Neural progenitor cell (in vitro differentiated cells): Measurements from ENCODE around the gene CD37. TPM values are rescaled to one million over a fixed set of nuclear protein-coding genes. Genes with fewer than 3 reads are reported as not detected.
"Not testable (repeated sequence)": the region's sequence is repeated elsewhere in the genome, so short reads cannot be mapped to it uniquely, and the experiment has no call there.

Experiments
- DNase-seq: peaks from one replicate; pipeline ENCODE4 v3.0.0-alpha.2; 2016; ENCODE audit warnings: low spot score
- H2AFZ ChIP-seq: fragments of 200-600 bp; sonication (generic); replicated peaks from 2 replicates; pipeline ENCODE4 v1.6.1; 2016; ENCODE audit warnings: antibody characterized with exemption
- H3F3A ChIP-seq: fragments of 200-600 bp; sonication (generic); 2 replicates; pipeline ENCODE4 v1.6.1; 2016; ENCODE audit warnings: antibody characterized with exemption, low read depth
- H3K27ac ChIP-seq: fragments of 200-600 bp; sonication (generic); 2 replicates; pipeline ENCODE4 v1.5.1; 2016; ENCODE audit warnings: mild to moderate bottlenecking
- H3K27me3 ChIP-seq: fragments of 200-600 bp; sonication (generic); 2 replicates; pipeline ENCODE4 v1.6.1; 2016; ENCODE audit warnings: mild to moderate bottlenecking, moderate library complexity
- H3K36me3 ChIP-seq: fragments of 200-600 bp; sonication (generic); 2 replicates; pipeline ENCODE4 v1.5.1; 2016
- H3K4me1 ChIP-seq: fragments of 200-600 bp; sonication (generic); 2 replicates; pipeline ENCODE4 v1.6.1; 2016; ENCODE audit warnings: mixed run types
- H3K4me2 ChIP-seq: fragments of 200-600 bp; sonication (generic); 2 replicates; pipeline ENCODE4 v1.6.1; 2016
- H3K4me3 ChIP-seq: fragments of 200-600 bp; sonication (generic); 2 replicates; pipeline ENCODE4 v1.5.1; 2016
- H3K79me2 ChIP-seq: fragments of 200-600 bp; sonication (generic); 2 replicates; pipeline ENCODE4 v1.6.1; 2016; ENCODE audit warnings: low read depth
- H3K9ac ChIP-seq: fragments of 200-600 bp; sonication (generic); 2 replicates; pipeline ENCODE4 v1.6.1; 2016
- H3K9me3 ChIP-seq: fragments of 200-600 bp; sonication (generic); 2 replicates; pipeline ENCODE4 v1.5.1; 2016; ENCODE audit warnings: low read depth
- H4K20me1 ChIP-seq: fragments of 200-600 bp; sonication (generic); 2 replicates; pipeline ENCODE4 v1.6.1; 2016; ENCODE audit warnings: low read depth
- H3K27ac Mint-ChIP-seq: 3 replicates; pipeline ENCODE4 v1.8.0; 2021; ENCODE audit warnings: mixed read lengths
- H3K27me3 Mint-ChIP-seq: 2 replicates; pipeline ENCODE4 v1.8.0; 2022; ENCODE audit warnings: low read depth, mild to moderate bottlenecking, inconsistent platforms, moderate library complexity, mixed read lengths; ENCODE audit not compliant: insufficient read depth
- H3K36me3 Mint-ChIP-seq: 3 replicates; pipeline ENCODE4 v1.8.0; 2021; ENCODE audit warnings: mixed read lengths
- H3K4me1 Mint-ChIP-seq: 3 replicates; pipeline ENCODE4 v1.8.0; 2021; ENCODE audit warnings: mixed read lengths
- H3K4me3 Mint-ChIP-seq: 3 replicates; pipeline ENCODE4 v1.8.0; 2021; ENCODE audit warnings: mild to moderate bottlenecking, moderate library complexity, mixed read lengths
- H3K9me3 Mint-ChIP-seq: 3 replicates; pipeline ENCODE4 v1.8.0; 2020; ENCODE audit warnings: mixed read lengths
- EZH2 ChIP-seq: fragments of 200-600 bp; sonication (generic); IDR thresholded peaks from 2 replicates; pipeline ENCODE4 v1.6.1; 2017; ENCODE audit warnings: antibody characterized with exemption, mild to moderate bottlenecking, moderate library complexity
- EZH2phosphoT487 ChIP-seq: fragments of 200-600 bp; sonication (generic); IDR thresholded peaks from 2 replicates; pipeline ENCODE4 v1.6.1; 2017; ENCODE audit warnings: antibody characterized with exemption
- total RNA-seq: library from RNA; depleted of rRNA; stranded (reverse); fragments of >200 nt; gene quantifications from 2 replicates; pipeline ENCODE4 v1.2.3, GENCODE V29; 2015; ENCODE audit warnings: low replicate concordance
- TF ChIP-seq, protein P1 (sequence below): fragments of 200-600 bp; sonication (generic); IDR thresholded peaks from 2 replicates; pipeline ENCODE4 v1.5.1; 2017; ENCODE audit warnings: antibody characterized with exemption, mild to moderate bottlenecking

The CD37 gene
- total RNA-seq, 1 donor from 2014 or later, result not detected

DNA sequence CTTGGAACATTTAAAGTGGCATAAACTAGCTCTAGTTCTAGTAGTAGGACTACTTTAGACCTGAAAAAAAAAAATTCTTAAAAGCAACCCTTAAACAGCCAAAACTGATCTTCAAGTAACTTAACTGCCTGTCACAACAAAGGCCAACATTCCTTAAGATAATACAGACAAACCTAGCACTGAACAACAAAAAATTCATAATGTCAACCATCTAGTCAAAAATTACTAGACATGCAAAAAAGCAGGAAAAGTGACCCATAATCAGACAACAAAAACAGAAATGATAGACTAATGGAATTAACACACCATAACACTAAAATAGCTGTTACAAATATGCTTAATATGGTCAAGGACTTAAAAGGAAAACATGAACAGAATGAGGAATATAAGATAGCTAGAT lies 16.9 kb upstream of the CD37 start:
- H3K4me1 Mint-ChIP-seq, result peaks cover 7% of the 10 kb centered on the region
- H3K27ac ChIP-seq, result no peak overlapping the region
- H2AFZ ChIP-seq, result no peak overlapping the region
- peaks cover 42% of the 10 kb centered on the region for H3K9me3 Mint-ChIP-seq
- H3K27ac Mint-ChIP-seq, result no peak overlapping the region
- no peak overlapping the region for H3K4me2 ChIP-seq
- peaks cover 8% of the 10 kb centered on the region for H3K36me3 ChIP-seq
- peaks cover 49% of the 10 kb centered on the region for H3K36me3 Mint-ChIP-seq
- H3K79me2 ChIP-seq, result no peaks in the 10 kb centered on the region
- H3K9me3 ChIP-seq, result no peaks in the 10 kb centered on the region
- H3K9ac ChIP-seq, result no peak overlapping the region
- H3K4me3 ChIP-seq, result no peak overlapping the region
- H3F3A ChIP-seq, result no peaks in the 10 kb centered on the region
- no peak overlapping the region for H3K4me3 Mint-ChIP-seq
- TF ChIP-seq EZH2phosphoT487 (no peak), EZH2 (no peak)
- TF ChIP-seq, protein P1, sequence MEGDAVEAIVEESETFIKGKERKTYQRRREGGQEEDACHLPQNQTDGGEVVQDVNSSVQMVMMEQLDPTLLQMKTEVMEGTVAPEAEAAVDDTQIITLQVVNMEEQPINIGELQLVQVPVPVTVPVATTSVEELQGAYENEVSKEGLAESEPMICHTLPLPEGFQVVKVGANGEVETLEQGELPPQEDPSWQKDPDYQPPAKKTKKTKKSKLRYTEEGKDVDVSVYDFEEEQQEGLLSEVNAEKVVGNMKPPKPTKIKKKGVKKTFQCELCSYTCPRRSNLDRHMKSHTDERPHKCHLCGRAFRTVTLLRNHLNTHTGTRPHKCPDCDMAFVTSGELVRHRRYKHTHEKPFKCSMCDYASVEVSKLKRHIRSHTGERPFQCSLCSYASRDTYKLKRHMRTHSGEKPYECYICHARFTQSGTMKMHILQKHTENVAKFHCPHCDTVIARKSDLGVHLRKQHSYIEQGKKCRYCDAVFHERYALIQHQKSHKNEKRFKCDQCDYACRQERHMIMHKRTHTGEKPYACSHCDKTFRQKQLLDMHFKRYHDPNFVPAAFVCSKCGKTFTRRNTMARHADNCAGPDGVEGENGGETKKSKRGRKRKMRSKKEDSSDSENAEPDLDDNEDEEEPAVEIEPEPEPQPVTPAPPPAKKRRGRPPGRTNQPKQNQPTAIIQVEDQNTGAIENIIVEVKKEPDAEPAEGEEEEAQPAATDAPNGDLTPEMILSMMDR, result no peak
- H3K4me1 ChIP-seq, result peaks cover 6% of the 10 kb centered on the region
- no peaks in the 10 kb centered on the region for H3K27me3 Mint-ChIP-seq
- DNase-seq, result no peak
- H3K27me3 ChIP-seq, result no peaks in the 10 kb centered on the region
- no peaks in the 10 kb centered on the region for H4K20me1 ChIP-seq

DNA sequence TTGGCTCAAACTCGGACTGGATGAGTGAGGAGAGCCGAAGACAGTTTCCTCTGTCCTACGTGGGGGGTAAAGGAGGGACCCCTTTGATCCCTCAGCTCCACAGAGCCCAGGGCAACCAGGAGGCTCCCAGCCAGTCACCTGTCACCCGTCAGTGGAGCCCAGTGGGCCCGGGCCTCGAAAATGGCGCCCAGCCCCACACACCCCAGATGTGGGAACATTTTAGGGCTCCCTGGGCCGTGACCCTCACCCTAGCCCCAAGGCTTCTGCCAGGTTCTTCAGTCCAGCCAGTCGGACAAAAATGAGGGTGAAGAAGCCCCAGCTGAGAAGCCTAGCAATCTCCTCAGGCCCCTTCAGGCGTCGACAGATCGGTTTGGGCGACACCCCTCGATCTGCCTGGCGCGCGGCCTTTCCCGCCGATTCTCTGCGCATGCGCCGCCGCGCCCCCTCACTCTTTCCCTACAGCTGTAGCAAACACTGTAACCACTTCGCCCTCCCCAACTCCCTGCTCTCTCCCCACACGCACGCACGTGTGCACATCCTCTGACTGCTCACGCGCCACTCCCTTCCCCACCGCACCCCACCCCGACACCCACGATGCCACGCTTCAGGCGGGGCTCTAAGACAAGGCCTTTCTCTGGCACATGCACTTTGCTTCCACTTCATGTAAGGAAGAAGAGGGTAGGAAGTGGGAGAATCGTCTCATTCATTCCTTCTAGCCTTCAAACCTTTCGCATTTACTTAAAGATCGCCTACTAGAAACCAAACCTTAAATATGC lies 10.2 kb upstream of the CD37 start, which contains the start of gene SLC6A16:
SLC6A16 (minus strand) TSS at position 391 of the 776 bp plus-strand sequence. CDS start 13,844 bp downstream, outside the sequence.
- no peak within 1 kb of the TSS for H3K4me3 Mint-ChIP-seq
- DNase-seq, result no peak
- no peaks in the 10 kb centered on the region for H3K27me3 ChIP-seq
- H2AFZ ChIP-seq, result no peak within 1 kb of the TSS
- peaks cover 9% of the 10 kb centered on the region for H3F3A ChIP-seq
- no peak within 1 kb of the TSS for H3K27ac Mint-ChIP-seq
- no peak within 1 kb of the TSS for H3K27ac ChIP-seq
- no peaks in the 10 kb centered on the region for H3K4me1 Mint-ChIP-seq
- no peak within 1 kb of the TSS for H3K9ac ChIP-seq
- peaks cover 8% of the 10 kb centered on the region for H3K36me3 ChIP-seq
- no peaks in the 10 kb centered on the region for H3K9me3 ChIP-seq
- no peaks in the 10 kb centered on the region for H3K4me1 ChIP-seq
- H4K20me1 ChIP-seq, result no peaks in the 10 kb centered on the region
- H3K36me3 Mint-ChIP-seq, result peaks cover 57% of the 10 kb centered on the region
- no peak for TF ChIP-seq EZH2
- TF ChIP-seq EZH2phosphoT487, result no peak
- TF ChIP-seq, protein P1, result no peak
- no peak within 1 kb of the TSS for H3K4me3 ChIP-seq
- no peaks in the 10 kb centered on the region for H3K27me3 Mint-ChIP-seq
- H3K4me2 ChIP-seq, result no peak within 1 kb of the TSS
- peaks cover 30% of the 10 kb centered on the region for H3K9me3 Mint-ChIP-seq
- H3K79me2 ChIP-seq, result no peaks in the 10 kb centered on the region

DNA sequence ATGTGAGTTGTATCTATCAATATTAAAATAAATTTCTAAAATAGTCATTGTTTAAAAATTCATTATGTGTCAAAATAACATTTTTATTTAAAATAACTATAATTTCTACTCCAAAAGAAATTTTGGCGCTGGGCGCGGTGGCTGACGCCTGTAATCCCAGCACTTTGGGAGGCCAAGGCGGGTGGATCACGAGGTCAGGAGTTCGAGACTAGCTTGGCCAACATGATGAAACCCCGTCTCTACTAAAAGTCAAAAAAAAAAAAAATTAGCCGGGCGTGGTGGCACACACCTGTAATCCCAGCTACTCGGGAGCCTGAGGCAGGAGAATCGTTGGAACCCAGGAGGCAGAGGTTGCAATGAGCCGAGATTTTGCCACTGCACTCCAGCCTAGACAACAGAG lies 9.4 kb upstream of the CD37 start:
- H3K4me1 Mint-ChIP-seq, H3K27me3 Mint-ChIP-seq, H3K4me2 ChIP-seq, H3K27me3 ChIP-seq, H3K27ac Mint-ChIP-seq, H2AFZ ChIP-seq, DNase-seq, H3K36me3 ChIP-seq, H3K4me3 ChIP-seq, H3F3A ChIP-seq, H3K9me3 ChIP-seq, H3K27ac ChIP-seq, H3K9ac ChIP-seq, H3K79me2 ChIP-seq, H4K20me1 ChIP-seq, H3K4me3 Mint-ChIP-seq, H3K4me1 ChIP-seq: not testable (repeated sequence)
- Mint-ChIP-seq H3K9me3 (peaks cover 27% of the 10 kb centered on the region), H3K36me3 (peaks cover 55% of the 10 kb centered on the region)

DNA sequence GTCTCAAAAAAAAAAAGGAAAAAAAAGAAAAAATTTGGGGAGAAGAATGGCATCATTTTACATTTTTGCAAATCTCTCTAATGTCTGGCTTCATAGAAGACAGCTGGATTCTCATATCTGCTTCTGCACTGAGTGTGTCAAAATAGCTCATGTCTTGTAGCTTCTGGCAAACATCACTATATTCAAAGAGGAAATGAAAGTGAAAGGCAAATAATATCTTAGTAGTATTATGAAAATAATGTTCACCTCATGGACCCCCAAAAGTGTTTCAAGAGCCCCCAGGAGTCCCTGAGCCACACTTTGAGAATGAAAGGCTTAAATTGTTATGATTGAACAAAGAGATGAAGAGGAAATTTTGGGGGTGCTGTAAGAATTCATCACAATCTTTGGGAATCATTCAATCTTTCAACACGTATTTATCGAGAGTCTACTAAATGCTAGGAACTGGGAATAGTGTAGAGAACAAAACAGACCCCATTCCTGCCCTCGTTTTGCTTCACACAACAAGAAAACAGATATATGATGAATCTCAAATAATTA lies 9.0 kb upstream of the CD37 start:
- Histone ChIP-seq H3K9ac (no peak overlapping the region), H3K27me3 (no peaks in the 10 kb centered on the region), H3K79me2 (no peaks in the 10 kb centered on the region), H2AFZ (no peak overlapping the region), H3K36me3 (peaks cover 8% of the 10 kb centered on the region), H4K20me1 (no peaks in the 10 kb centered on the region), H3K9me3 (no peaks in the 10 kb centered on the region), H3K4me3 (no peak overlapping the region), H3K4me2 (no peak overlapping the region), H3K27ac (no peak overlapping the region), H3K4me1 (no peaks in the 10 kb centered on the region), H3F3A (peaks cover 9% of the 10 kb centered on the region)
- Mint-ChIP-seq H3K36me3 (peaks cover 55% of the 10 kb centered on the region), H3K27me3 (peaks cover 2% of the 10 kb centered on the region), H3K4me1 (no peaks in the 10 kb centered on the region), H3K4me3 (no peak overlapping the region), H3K27ac (no peak overlapping the region), H3K9me3 (peaks cover 22% of the 10 kb centered on the region)
- no peak for DNase-seq
- TF ChIP-seq EZH2phosphoT487 (no peak), EZH2 (no peak)
- TF ChIP-seq, protein P1, result no peak
